ENCODE data around the gene SRGAP1. TPM values are rescaled to one million over a fixed set of nuclear protein-coding genes. Genes with fewer than 3 reads are reported as not detected.

SRGAP1 gene
- total RNA-seq (2016; rRNA removed; fragmentation: Illumina TruSeq; extraction: Trizol) (1.6 and 1.8 TPM in 2 replicates), polyA plus RNA-seq (2011; rRNA removed) (3.1 and 3.4 TPM in 2 replicates), polyA minus RNA-seq (2011; rRNA and poly(A)+ RNA removed; ENCODE audit: low replicate concordance) (10.5 and 17.4 TPM in 2 replicates), Bru-seq, nascent RNA (percentile 63 among the genes with signal in this experiment), BruChase-seq, experiment 1, labeled RNA remaining after a 6-hour chase (percentile 52 among the genes with signal in this experiment), BruChase-seq, experiment 2, labeled RNA remaining after a 2-hour chase (percentile 55 among the genes with signal in this experiment)
- total RNA-seq (2016; cell fraction: cytosol; rRNA removed; fragmentation: Illumina TruSeq; extraction: Trizol; ENCODE audit: low read depth): 1.1 and 1.8 TPM in 2 replicates
- total RNA-seq (2016; cell fraction: insoluble cytoplasmic fraction; rRNA removed; fragmentation: Illumina TruSeq; extraction: Trizol): 1.2 and 2.0 TPM in 2 replicates
- total RNA-seq (2016; cell fraction: membrane; rRNA removed; fragmentation: Illumina TruSeq; extraction: Trizol): 1.00 and 1.2 TPM in 2 replicates
- 4.3 and 5.0 TPM in 2 replicates for total RNA-seq (2016; cell fraction: nucleus; rRNA removed; fragmentation: Illumina TruSeq; extraction: Trizol)
- polyA plus RNA-seq (2011; cell fraction: cytosol; rRNA removed): 1.2 and 1.7 TPM in 2 replicates
- 3.4 and 8.0 TPM in 2 replicates for polyA plus RNA-seq (2011; cell fraction: nucleus; rRNA removed)
- 0.42 and 0.83 TPM in 2 replicates for polyA plus RNA-seq (2012)
- polyA plus RNA-seq (2016; cell fraction: cytosol; fragmentation: Illumina TruSeq; extraction: Trizol; ENCODE audit: low read depth): 0.07 and 0.18 TPM in 2 replicates
- 1.2 and 1.5 TPM in 2 replicates for polyA plus RNA-seq (2016; cell fraction: insoluble cytoplasmic fraction; fragmentation: Illumina TruSeq; extraction: Trizol; ENCODE audit: low read depth)
- polyA plus RNA-seq (2016; cell fraction: membrane; fragmentation: Illumina TruSeq; extraction: Trizol; ENCODE audit: low read depth): 0.26 and 0.30 TPM in 2 replicates
- polyA plus RNA-seq (2016; cell fraction: nucleus; fragmentation: Illumina TruSeq; extraction: Trizol; ENCODE audit: insufficient read depth, low read depth): 2.9 and 3.1 TPM in 2 replicates
- 4.3 and 4.9 TPM in 2 replicates for polyA minus RNA-seq (2011; cell fraction: cytosol; rRNA and poly(A)+ RNA removed)
- 24.1 and 26.9 TPM in 2 replicates for polyA minus RNA-seq (2011; cell fraction: nucleus; rRNA and poly(A)+ RNA removed)
- long read RNA-seq, experiment 1, partial matches to known transcripts: 6 of 6 reads
- long read RNA-seq, experiment 1, other reads (novel, unspliced or antisense): 0 of 6 reads
- long read RNA-seq, experiment 2, partial matches to known transcripts: 1 of 4 reads
- long read RNA-seq, experiment 2, other reads (novel, unspliced or antisense): 3 of 4 reads

DNA sequence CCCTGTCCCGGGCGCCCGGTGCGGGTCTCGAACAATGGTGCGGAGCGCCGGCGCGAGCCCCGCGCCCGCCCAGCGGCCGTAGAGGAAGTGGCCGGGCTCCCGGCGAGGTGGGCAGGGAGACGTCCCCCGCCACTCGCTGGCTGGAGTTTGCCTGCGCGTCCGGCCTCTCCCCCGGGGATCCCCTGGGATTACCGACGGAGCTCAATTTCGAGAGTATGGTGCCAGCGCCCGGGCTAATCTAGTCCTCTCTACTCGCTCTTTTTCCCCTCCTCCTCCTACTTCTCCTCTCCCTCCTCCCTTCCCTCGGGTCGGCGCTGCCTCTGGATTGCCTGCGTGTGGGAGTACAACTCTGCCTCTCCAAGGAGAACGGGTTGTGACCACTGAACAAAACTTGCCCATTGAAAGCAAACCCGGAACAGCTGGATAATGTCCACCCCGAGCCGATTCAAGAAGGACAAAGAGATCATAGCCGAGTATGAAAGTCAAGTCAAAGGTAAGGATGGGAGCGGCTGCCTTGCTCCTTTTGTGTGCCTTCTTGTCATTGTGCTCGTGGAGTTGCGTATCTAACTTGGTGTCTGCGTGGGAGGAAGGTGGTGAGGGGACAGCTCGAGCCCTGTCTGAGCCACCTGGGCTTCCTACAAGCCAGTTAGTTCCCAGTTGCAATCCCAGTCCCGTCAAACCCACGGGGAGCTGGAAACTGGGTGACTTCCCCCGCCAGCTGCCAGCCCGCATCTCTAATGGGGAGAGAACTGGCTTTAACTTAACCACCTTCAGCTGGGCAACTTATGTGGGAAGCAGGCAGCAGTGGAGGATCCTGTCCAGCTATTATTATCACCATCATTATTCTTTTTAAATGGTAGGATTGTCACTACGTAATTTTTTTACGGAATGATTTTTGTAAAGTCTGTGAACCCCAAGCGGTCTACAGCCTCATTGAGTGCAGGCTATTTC is at the start of gene SRGAP1:
Gene SRGAP1, plus strand, starts transcription at position 310 of the 951 bp plus-strand sequence. Its CDS starts 117 bp downstream, at position 427.
- peak within 1 kb of the TSS; percentile 86 for H3K4me2 ChIP-seq (ENCODE audit: low read depth, low read length)
- BruUV-seq (replicated peaks): TSS peak; percentile 65
- peaks cover 38% of the 10 kb centered on the region for H3K4me1 ChIP-seq (ENCODE audit: insufficient read depth, low read length)
- H3K27ac ChIP-seq (ENCODE audit: extremely low read length, insufficient read depth, low read length): peak within 1 kb of the TSS; percentile 65
- in situ Hi-C loops (cut with HindIII; ENCODE audit: extremely low pct_ligation_motif_present, low pct_unique_long_range_greater_than_20kb) (loop anchor here (5.0 kb wide), 2 partner anchors 338 to 413 kb away; no protein-coding TSS in a partner anchor), intact Hi-C loops (cut with micrococcal nuclease; ENCODE audit: unreplicated experiment) (loop anchor here (1.0 to 10.0 kb wide), 5 partner anchors 43 to 393 kb away; no protein-coding TSS in a partner anchor)
- peaks cover 13% of the 10 kb centered on the region for H3K79me2 ChIP-seq (ENCODE audit: insufficient read depth, low read length)
- no peaks in the 10 kb centered on the region; a peak in 1 of 5 replicates for H3K27me3 ChIP-seq (ENCODE audit: control insufficient read depth in 1 of 2, insufficient read depth in 2 of 2, low read length in 2 of 2)
- ChIA-PET CTCF (ENCODE audit: low intra/inter-chr PET ratio, low total read pairs) (interaction anchor here (1.1 to 1.4 kb wide), 2 partner anchors 337 to 412 kb away, joined by 6 to 8 read pairs; no protein-coding TSS in a partner anchor), POLR2A (interaction anchor here (0.7 to 3.0 kb wide), 8 partner anchors 45 to 378 kb away, joined by 3 to 18 read pairs (median 5); partner anchors contain the start of gene KICS2)
- H2AFZ ChIP-seq (ENCODE audit: low read length): peak within 1 kb of the TSS; percentile 92
- H3K9me3 ChIP-seq (ENCODE audit: low read length): no peaks in the 10 kb centered on the region
- ATAC-seq (peak; percentile 46), FAIRE-seq (no peak), DNase-seq (ENCODE audit: low spot score) (peak; percentile 44)
- H3K36me3 ChIP-seq (replicated peaks in 1 of 2; ENCODE audit: control insufficient read depth in 1 of 2, insufficient read depth in 2 of 2, low read length in 2 of 2): no peaks in the 10 kb centered on the region
- no peaks in the 10 kb centered on the region for H4K20me1 ChIP-seq (ENCODE audit: insufficient read depth, low read length)
- peak within 1 kb of the TSS; percentile 80 for H3K9ac ChIP-seq (ENCODE audit: insufficient read depth, low read depth, low read length)
- H3K4me3 ChIP-seq (replicated peaks in 1 of 3; ENCODE audit: insufficient read depth in 1 of 3, low read depth in 2 of 3, low read length in 3 of 3): peak within 1 kb of the TSS; percentile 79 to 98 (median 91)
- WGBS (ENCODE audit: low lambda C conversion rate): under 1% methylated on average over 27 of the region's 52 CpGs
- TF ChIP-seq, protein P1, sequence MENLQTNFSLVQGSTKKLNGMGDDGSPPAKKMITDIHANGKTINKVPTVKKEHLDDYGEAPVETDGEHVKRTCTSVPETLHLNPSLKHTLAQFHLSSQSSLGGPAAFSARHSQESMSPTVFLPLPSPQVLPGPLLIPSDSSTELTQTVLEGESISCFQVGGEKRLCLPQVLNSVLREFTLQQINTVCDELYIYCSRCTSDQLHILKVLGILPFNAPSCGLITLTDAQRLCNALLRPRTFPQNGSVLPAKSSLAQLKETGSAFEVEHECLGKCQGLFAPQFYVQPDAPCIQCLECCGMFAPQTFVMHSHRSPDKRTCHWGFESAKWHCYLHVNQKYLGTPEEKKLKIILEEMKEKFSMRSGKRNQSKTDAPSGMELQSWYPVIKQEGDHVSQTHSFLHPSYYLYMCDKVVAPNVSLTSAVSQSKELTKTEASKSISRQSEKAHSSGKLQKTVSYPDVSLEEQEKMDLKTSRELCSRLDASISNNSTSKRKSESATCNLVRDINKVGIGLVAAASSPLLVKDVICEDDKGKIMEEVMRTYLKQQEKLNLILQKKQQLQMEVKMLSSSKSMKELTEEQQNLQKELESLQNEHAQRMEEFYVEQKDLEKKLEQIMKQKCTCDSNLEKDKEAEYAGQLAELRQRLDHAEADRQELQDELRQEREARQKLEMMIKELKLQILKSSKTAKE (CRISPR knock-in tag; IDR thresholded peaks at IDR 0.05; ENCODE audit: borderline replicate concordance): 0 out of 2 replicates have a peak, but pooled peaks have one; percentile 1
- TF ChIP-seq HMG20A (CRISPR knock-in tag; IDR thresholded peaks at IDR 0.05; ENCODE audit: borderline replicate concordance) (no peak; the same call in 1 of the 2 replicates), HMGXB4 (CRISPR knock-in tag; IDR thresholded peaks at IDR 0.05; ENCODE audit: borderline replicate concordance in 1 of 2, low read depth in 1 of 2) (peak in 1 of 2 experiments; percentile 67; a peak in 1 of 4 replicates), ATAD3A (CRISPR knock-in tag; IDR thresholded peaks at IDR 0.05) (no peak), ZNF749 (CRISPR knock-in tag; IDR thresholded peaks at IDR 0.05; ENCODE audit: borderline replicate concordance) (no peak), ARID2 (CRISPR knock-in tag; IDR thresholded peaks at IDR 0.05; ENCODE audit: borderline replicate concordance) (no peak)
